Posterior cingulate gyrus (tissue), 11 donors: ENCODE data around the gene FARP1.

Experiments
- DNase-seq, 10 donors: peaks; one replicate each; pipeline versions ENCODE4 v3.0.0 to v3.0.0-alpha.2; 2020 to 2021; ENCODE audit warnings: mixed read lengths in 3 of 10
- intact Hi-C: fragments of 100-400 bp; cut with DNase I; formaldehyde crosslinking; loops from one replicate; pipeline ENCODE4 v1.15.1; 2023

Gene FARP1

DNA sequence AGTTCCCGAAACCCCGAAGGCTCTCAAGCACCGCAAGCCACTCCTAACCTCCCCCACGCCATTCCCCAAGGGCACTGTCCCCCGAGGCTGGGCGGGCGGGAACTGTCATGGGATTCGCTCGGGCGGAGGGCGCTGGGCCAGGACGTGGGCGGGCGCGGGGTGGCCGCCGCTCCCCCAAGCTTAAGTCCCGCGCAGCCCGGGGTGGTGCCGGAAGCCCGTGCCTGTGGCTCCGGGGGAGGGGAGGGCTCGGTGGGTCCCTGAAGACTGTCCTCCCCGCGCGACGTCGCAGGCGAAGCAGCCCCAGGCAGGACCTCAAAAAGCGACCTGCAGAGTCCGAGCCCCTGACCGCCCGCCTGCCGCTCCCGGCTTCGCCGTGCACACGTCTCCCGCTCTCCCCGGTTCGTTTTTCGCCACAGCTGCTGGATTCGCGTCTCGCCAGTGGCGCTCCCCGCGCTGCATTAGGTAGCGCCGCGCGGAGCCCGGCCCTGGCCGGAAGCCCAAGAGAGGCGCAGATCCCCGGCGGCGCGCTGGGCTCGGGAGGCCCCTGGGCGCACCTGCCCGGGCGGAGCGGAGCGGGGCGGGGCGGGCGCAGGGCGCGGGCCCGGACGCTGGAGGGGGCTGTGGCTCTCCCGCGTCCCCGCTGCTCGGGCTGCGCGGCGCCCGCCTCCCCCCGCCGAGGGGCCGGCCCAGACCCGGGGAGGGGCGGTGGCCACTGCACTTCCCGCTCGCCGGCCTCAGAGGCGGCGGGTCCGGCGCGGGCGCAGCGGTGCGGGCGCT lies at the start of gene FARP1:
Gene FARP1 (plus strand): TSS at position 715 of the 777 bp plus-strand sequence. CDS start 70,149 bp downstream, outside the sequence.
- intact Hi-C loops, result loop anchor here (2.0 to 5.0 kb wide), 2 partner anchors 165 to 254 kb away; no protein-coding TSS in a partner anchor
- DNase-seq, result peak in 9 of 10 donors; percentile 32 to 94 (median 52)

- no peak for DNase-seq
- intact Hi-C loops, result no loop called here
Measured at GRCh38 chr13:98094678-98095266, 48.1 kb upstream of the FARP1 start.

DNA sequence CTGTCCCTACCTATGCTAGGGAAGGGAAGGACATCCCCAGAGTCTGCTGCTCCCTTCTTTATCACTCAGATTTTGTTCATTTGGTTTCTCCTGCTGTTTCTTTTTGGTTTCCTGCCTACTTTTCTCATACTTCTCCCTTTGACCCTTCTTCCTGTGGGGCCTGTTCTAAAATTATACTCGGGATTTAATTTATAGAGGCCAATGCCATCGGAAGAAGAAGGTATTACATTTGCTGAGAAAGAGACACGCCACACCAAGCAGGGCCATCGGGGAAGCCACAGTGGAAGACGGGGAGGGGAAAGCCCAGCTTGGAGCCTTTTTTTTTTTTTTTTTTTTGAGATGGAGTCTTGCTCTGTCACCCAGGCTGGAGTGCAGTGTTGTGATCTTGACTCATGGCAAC lies 46.8 kb upstream of the FARP1 start:
- intact Hi-C loops, result no loop called here
- DNase-seq, result no peak

DNA sequence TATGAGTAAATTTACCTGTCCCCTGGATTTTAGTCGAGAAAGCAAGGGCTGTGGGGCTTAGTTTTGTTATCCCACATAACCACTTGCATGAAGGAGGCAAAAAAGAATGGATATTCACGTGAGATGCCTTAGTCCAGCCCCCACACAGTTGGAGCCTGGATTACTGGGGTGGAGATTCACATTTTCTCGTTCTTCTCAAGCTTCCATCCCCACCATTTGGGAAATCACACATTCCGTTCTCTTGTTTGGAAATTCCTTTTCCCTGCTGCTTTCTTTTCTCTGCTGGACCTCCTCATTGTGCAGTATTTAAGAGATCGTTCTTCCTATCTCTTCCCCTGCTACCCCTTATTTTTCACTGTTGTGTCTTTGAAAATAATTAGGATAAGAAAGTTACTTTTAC lies 45.1 kb upstream of the FARP1 start:
- no peak for DNase-seq
- intact Hi-C loops, result no loop called here

GRCh38 chr13:98098516-98098915 lies 44.4 kb upstream of the FARP1 start:
- intact Hi-C loops, result no loop called here
- DNase-seq, result no peak

- no peak for DNase-seq
- intact Hi-C loops, result no loop called here
Measured at GRCh38 chr13:98099627-98100026, 43.3 kb upstream of the FARP1 start.

- intact Hi-C loops, result no loop called here
- DNase-seq, result no peak
Measured at GRCh38 chr13:98100481-98100880, 42.4 kb upstream of the FARP1 start.

- DNase-seq, result no peak
- intact Hi-C loops, result no loop called here
Measured at GRCh38 chr13:98103531-98103930, 39.4 kb upstream of the FARP1 start.

DNA sequence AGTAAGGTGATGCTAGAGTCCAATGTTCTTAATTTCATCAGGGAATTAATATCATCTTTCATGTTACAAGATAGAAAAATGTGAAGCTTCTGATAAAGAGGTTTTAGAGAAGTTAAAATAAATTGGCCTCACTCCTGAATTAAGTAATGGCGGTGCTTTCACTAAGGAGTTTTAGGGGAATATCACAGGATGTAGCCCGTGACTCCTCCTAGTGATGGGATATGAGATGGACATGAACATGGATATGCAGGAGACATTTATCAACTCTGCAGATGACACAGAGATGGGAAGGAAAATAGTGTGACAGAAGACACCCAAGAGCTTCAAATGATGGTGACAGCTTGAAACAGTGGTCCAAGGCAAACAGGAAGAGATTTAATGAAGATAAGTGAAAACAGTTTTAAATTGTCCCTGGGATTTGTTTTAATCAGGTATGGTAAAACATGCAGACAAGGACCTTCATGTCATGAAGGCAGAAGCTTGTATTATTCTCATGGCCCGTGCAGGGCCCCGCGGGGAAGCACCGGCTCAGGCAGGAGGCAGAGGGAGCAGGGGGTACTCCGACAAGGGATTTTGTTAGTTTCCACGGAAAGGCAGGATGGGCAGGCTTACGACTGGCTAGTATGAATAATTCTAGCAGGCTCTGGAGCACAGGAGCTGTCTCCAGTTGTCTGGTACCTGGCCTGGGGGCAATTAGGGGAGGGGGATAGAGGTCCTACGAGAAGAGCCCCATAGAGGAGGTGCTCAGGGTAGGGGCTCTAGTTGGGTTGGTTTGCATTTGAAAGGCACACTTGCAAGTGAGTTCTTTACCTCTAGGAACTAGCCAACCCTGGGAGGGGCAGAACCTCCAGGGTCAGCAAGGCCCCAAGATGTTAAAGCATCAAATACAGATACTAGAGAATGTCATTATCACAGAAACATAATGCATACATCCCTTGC lies 38.7 kb upstream of the FARP1 start:
- intact Hi-C loops, result no loop called here
- DNase-seq, result no peak

- intact Hi-C loops, result no loop called here
- no peak for DNase-seq
Measured at GRCh38 chr13:98105929-98106336, 37.0 kb upstream of the FARP1 start.

- no peak for DNase-seq
- intact Hi-C loops, result no loop called here
Measured at GRCh38 chr13:98108341-98108740, 34.6 kb upstream of the FARP1 start.

- intact Hi-C loops, result no loop called here
- no peak for DNase-seq
Measured at GRCh38 chr13:98109226-98109853, 33.6 kb upstream of the FARP1 start.

DNA sequence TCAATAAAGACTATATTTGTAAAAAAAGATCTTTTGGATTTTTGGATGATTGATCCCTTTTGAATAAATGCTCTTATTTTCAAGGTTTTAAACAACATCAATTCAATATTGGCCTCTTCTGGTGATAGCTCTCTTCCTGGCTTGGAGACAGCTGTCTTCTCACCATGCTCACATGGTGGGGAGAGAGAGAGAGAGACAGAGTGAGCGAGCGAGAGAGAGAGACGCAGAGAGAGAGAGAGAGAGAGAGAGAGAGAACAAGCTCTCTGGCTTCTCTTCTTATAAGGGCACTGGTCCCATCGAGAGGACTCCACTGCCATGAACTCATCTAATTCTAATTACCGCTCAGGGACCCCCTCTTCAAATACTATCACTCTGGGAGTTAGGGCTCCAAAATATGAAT lies 32.1 kb upstream of the FARP1 start:
- DNase-seq, result no peak
- intact Hi-C loops, result no loop called here

GRCh38 chr13:98111168-98112098 lies 31.5 kb upstream of the FARP1 start:
- intact Hi-C loops, result no loop called here
- no peak for DNase-seq

DNA sequence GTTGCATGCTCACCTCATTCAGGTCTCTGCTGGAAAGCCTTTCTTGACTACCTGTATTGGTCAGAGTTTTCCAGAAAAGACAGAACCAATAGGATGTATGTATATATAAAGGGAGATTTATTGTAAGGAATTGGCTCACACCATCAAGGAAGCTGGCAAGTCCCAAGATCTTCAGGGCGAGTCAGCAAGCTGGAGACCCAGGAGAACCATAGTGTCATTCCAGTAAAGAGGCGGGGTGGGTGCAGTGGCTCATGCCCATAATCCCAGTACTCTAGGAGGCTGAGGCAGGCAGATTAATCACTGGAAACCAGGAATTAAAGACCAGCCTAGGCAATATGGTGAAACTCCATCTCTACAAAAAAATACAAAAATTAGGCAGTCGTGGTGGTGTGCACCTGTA lies 30.4 kb upstream of the FARP1 start:
- DNase-seq, result no peak
- intact Hi-C loops, result no loop called here

DNA sequence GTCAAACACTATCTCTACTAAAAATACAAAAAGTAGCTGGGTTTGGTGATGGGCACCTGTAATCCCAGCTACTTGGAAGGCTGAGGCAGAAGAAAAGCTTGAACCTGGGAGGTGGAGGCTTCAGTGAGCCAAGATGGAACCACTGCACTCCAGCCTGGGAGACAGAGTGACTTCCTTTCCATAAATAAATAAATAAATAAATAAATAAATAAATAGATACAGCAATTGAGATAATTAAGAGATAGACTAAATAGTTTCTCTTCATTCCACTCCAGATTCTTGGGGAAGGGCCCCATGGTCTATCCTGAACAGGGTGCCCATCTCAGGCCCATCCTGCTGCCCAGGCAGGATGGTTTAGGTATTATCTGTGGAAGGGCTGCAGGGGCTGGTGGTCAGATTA lies 24.0 kb upstream of the FARP1 start:
- intact Hi-C loops, result no loop called here
- DNase-seq, result no peak

DNA sequence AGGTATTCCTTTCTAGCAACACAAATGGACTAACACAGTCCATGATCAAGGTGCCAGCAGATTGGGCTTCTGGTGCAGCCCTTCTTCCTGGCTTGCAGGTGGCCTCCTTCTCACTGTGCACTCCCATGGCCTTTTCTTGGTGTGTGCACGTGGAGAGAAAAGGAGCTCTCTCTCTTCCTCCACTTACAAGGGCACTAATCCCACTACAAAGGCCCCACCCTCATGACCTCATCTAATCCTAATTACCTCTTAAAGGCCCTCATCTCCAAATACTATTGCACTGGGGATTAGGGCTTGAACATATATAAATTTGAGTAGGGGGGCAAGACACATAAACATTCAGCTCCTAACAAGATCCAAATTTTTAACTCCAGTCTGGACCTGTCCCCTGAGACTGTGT lies 19.7 kb upstream of the FARP1 start:
- intact Hi-C loops, result no loop called here
- no peak for DNase-seq

- DNase-seq, result no peak
- intact Hi-C loops, result no loop called here
Measured at GRCh38 chr13:98129059-98129746, 13.7 kb upstream of the FARP1 start.

DNA sequence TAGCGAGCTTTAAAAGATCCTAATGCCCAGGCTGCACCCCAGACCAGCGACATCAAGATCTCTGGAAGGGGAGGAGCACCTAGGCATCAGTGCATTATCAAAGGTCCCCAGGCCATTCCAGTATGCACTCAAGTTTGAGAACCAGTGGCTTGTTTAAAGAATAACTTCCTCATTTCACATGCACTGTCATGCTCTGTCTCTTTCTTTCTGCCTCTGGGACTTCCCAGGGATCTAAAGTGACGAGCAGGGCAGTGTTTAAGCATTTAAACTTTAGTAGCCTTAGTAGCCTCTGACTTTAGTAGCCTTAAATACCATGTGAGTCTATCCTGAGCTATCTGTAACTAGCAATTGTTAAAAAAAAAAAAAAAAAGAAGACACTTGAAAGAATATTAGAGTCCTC lies 8.9 kb upstream of the FARP1 start:
- intact Hi-C loops, result no loop called here
- no peak for DNase-seq
